H9 (cell line): ENCODE data around the gene ABCF2. TPM values are rescaled to one million over a fixed set of nuclear protein-coding genes. Genes with fewer than 3 reads are reported as not detected.

Experiments
- DNase-seq: peaks from one replicate; pipeline ENCODE4 v3.0.0-alpha.2; 2017
- H2AFZ ChIP-seq: one replicate; pipeline ENCODE4 v1.6.1; 2013; ENCODE audit warnings: mild to moderate bottlenecking, low read length, control low read depth, moderate library complexity
- H2AK5ac ChIP-seq: 2 replicates; pipeline ENCODE4 v1.6.1; 2013; ENCODE audit warnings: low read length, control low read depth, mixed read lengths; ENCODE audit not compliant: insufficient read length
- H2BK120ac ChIP-seq: one replicate; pipeline ENCODE4 v1.6.1; 2013; ENCODE audit warnings: low read depth, mild to moderate bottlenecking, low read length, control low read depth, inconsistent platforms; ENCODE audit not compliant: poor library complexity, severe bottlenecking
- H2BK12ac ChIP-seq: 2 replicates; pipeline ENCODE4 v1.6.1; 2013; ENCODE audit warnings: low read length, control low read depth, mixed read lengths, low read depth; ENCODE audit not compliant: insufficient read length
- H2BK15ac ChIP-seq: 2 replicates; pipeline ENCODE4 v1.6.1; 2013; ENCODE audit warnings: low read depth, low read length, control low read depth
- H2BK20ac ChIP-seq: one replicate; pipeline ENCODE4 v1.6.1; 2013; ENCODE audit warnings: low read depth, mild to moderate bottlenecking, low read length, control low read depth, inconsistent platforms; ENCODE audit not compliant: poor library complexity, severe bottlenecking
- H2BK5ac ChIP-seq: 2 replicates; pipeline ENCODE4 v1.6.1; 2013; ENCODE audit warnings: low read length, control low read depth, mixed read lengths; ENCODE audit not compliant: insufficient read length
- H3K14ac ChIP-seq: 2 replicates; pipeline ENCODE4 v1.6.1; 2013; ENCODE audit warnings: low read length, control low read depth; ENCODE audit not compliant: insufficient read depth
- H3K18ac ChIP-seq: 2 replicates; pipeline ENCODE4 v1.6.1; 2013; ENCODE audit warnings: low read depth, mild to moderate bottlenecking, mixed read lengths, low read length, control low read depth; ENCODE audit not compliant: insufficient read length
- H3K23ac ChIP-seq: 2 replicates; pipeline ENCODE4 v1.6.1; 2013; ENCODE audit warnings: low read length, control low read depth, mixed read lengths, low read depth; ENCODE audit not compliant: insufficient read length
- H3K23me2 ChIP-seq: 2 replicates; pipeline ENCODE4 v1.6.1; 2013; ENCODE audit warnings: low read depth, mild to moderate bottlenecking, mixed read lengths, low read length, control low read depth; ENCODE audit not compliant: insufficient read length, poor library complexity, severe bottlenecking
- H3K27ac ChIP-seq: 2 replicates; pipeline ENCODE4 v1.5.1; 2013; ENCODE audit warnings: low read length, control low read depth, mixed read lengths, low read depth; ENCODE audit not compliant: insufficient read length
- H3K27me3 ChIP-seq: 2 replicates; pipeline ENCODE4 v1.6.1; 2013; ENCODE audit warnings: low read length, control low read depth, inconsistent platforms; ENCODE audit not compliant: insufficient read depth
- H3K4ac ChIP-seq: 2 replicates; pipeline ENCODE4 v1.6.1; 2013; ENCODE audit warnings: low read depth, mild to moderate bottlenecking, control low read depth, inconsistent platforms, low read length, moderate library complexity
- H3K4me1 ChIP-seq: 2 replicates; pipeline ENCODE4 v1.6.1; 2013; ENCODE audit warnings: low read length, control low read depth, inconsistent platforms; ENCODE audit not compliant: insufficient read depth
- H3K4me2 ChIP-seq: 2 replicates; pipeline ENCODE4 v1.6.1; 2013; ENCODE audit warnings: low read length, control low read depth, mixed read lengths; ENCODE audit not compliant: insufficient read length, insufficient read depth
- H3K56ac ChIP-seq: 2 replicates; pipeline ENCODE4 v1.6.1; 2013; ENCODE audit warnings: low read depth, mild to moderate bottlenecking, mixed read lengths, low read length, control low read depth; ENCODE audit not compliant: insufficient read length
- H3K79me1 ChIP-seq: 2 replicates; pipeline ENCODE4 v1.6.1; 2013; ENCODE audit warnings: low read depth, mild to moderate bottlenecking, moderate library complexity, low read length, control low read depth, inconsistent platforms; ENCODE audit not compliant: insufficient read depth, poor library complexity, severe bottlenecking
- H3K79me2 ChIP-seq: 2 replicates; pipeline ENCODE4 v1.6.1; 2013; ENCODE audit warnings: low read length, control low read depth, inconsistent platforms; ENCODE audit not compliant: insufficient read depth
- H3K9ac ChIP-seq: 2 replicates; pipeline ENCODE4 v1.6.1; 2013; ENCODE audit warnings: low read length, control low read depth, mixed read lengths; ENCODE audit not compliant: insufficient read length; ENCODE audit errors: extremely low read depth
- H3K9me3 ChIP-seq: one replicate; pipeline ENCODE4 v1.6.1; 2013; ENCODE audit warnings: low read depth, low read length, inconsistent platforms; ENCODE audit not compliant: control insufficient read depth
- H3T11ph ChIP-seq: one replicate; pipeline ENCODE4 v1.6.1; 2013; ENCODE audit warnings: mild to moderate bottlenecking, low read length, control low read depth, inconsistent platforms
- H4K20me1 ChIP-seq: one replicate; pipeline ENCODE4 v1.6.1; 2013; ENCODE audit not compliant: control insufficient read depth, insufficient read length, insufficient read depth
- H4K5ac ChIP-seq: 2 replicates; pipeline ENCODE4 v1.6.1; 2013; ENCODE audit warnings: low read depth, mild to moderate bottlenecking, mixed read lengths, low read length, control low read depth; ENCODE audit not compliant: insufficient read length
- H4K8ac ChIP-seq: replicated peaks from 2 replicates; pipeline ENCODE4 v1.6.1; 2013; ENCODE audit warnings: low read length, control low read depth, mixed read lengths, low read depth; ENCODE audit not compliant: insufficient read length
- H4K91ac ChIP-seq: 2 replicates; pipeline ENCODE4 v1.6.1; 2013; ENCODE audit warnings: low read depth, mild to moderate bottlenecking, moderate library complexity, mixed read lengths, low read length, control low read depth; ENCODE audit not compliant: insufficient read length
- H3K27ac Mint-ChIP-seq, 3 experiments: 2 replicates in 2 of 3; 3 replicates in 1 of 3; pipeline ENCODE4 v1.8.0; 2020 to 2021; ENCODE audit warnings: mixed read lengths in 3 of 3, mild to moderate bottlenecking in 1 of 3, moderate library complexity in 1 of 3
- H3K27me3 Mint-ChIP-seq: 2 replicates; pipeline ENCODE4 v1.8.0; 2021; ENCODE audit warnings: low read depth, mild to moderate bottlenecking, moderate library complexity, mixed read lengths
- H3K36me3 Mint-ChIP-seq, 3 experiments: 2 replicates in 2 of 3; 3 replicates in 1 of 3; pipeline ENCODE4 v1.8.0; 2020 to 2021; ENCODE audit warnings: low read depth in 3 of 3, mixed read lengths in 3 of 3; ENCODE audit not compliant: insufficient read depth in 1 of 3
- H3K4me1 Mint-ChIP-seq, 2 experiments: 2 replicates each; pipeline ENCODE4 v1.8.0; 2020; ENCODE audit warnings: mixed read lengths in 2 of 2
- H3K4me3 Mint-ChIP-seq, 2 experiments: 2 replicates in 1 of 2; 3 replicates in 1 of 2; pipeline ENCODE4 v1.8.0; 2020 to 2021; ENCODE audit warnings: mild to moderate bottlenecking in 2 of 2, mixed read lengths in 2 of 2, moderate library complexity in 1 of 2
- H3K9me3 Mint-ChIP-seq, 2 experiments: 2 replicates in 1 of 2; 3 replicates in 1 of 2; pipeline ENCODE4 v1.8.0; 2020; ENCODE audit warnings: mild to moderate bottlenecking in 2 of 2, mixed read lengths in 2 of 2, moderate library complexity in 1 of 2
- WGBS: extraction: QIAGEN DNeasy Blood & Tissue Kit; methylation state at CpG from one replicate; pipeline ENCODE4 v1.1.7; 2013; ENCODE audit warnings: missing lambda C conversion rate, low lambda C conversion rate, mixed read lengths; ENCODE audit not compliant: insufficient read length; ENCODE audit errors: extremely low coverage; 5-methylcytosine and 5-hydroxymethylcytosine counted together
- total RNA-seq: library from RNA; stranded (reverse); gene quantifications from 2 replicates; pipeline ENCODE4 v1.2.1, GENCODE V29; 2021
- TF ChIP-seq, protein P1 (sequence below): fragments of 200-600 bp; sonication (generic); conservative IDR thresholded peaks from 3 replicates; pipeline ENCODE4 v1.8.0; 2021; ENCODE audit warnings: antibody characterized with exemption, mild to moderate bottlenecking

The ABCF2 gene
- total RNA-seq, 1 experiment from 2014 or later, result 70.1 TPM

DNA sequence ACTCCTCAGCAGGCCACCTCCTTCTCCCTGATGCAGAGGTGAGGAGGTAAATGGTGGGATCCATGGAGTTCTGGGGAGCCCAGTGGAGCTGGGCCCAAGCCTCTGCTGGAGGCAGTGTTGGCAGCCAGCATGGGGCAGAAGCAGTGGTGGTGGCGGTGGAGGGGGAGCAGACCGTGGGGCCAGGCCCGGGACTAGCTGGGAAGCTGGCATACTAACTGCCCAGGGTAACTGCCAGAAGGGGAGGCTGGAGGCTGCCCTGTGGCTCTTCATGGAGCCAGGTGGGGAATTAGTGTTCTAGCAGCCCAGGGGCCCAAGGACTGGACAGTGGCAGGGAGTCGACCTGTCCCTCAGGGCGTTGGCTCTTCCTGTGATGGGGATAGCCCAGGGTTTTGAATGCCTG lies 37.6 kb upstream of the ABCF2 start:
- Histone ChIP-seq H4K20me1 (no peaks in the 10 kb centered on the region), H3K9ac (no peak overlapping the region), H4K91ac (no peak overlapping the region), H2AFZ (no peak overlapping the region), H3K56ac (no peak overlapping the region), H3K4ac (no peak overlapping the region), H2BK15ac (no peak overlapping the region), H3K9me3 (no peaks in the 10 kb centered on the region), H3K27ac (no peak overlapping the region), H2AK5ac (no peak overlapping the region), H3K4me2 (no peak overlapping the region), H3K4me1 (no peaks in the 10 kb centered on the region), H2BK12ac (no peak overlapping the region), H2BK20ac (no peak overlapping the region), H4K8ac (no peak overlapping the region), H2BK5ac (no peak overlapping the region), H3K79me2 (no peaks in the 10 kb centered on the region), H3K27me3 (no peaks in the 10 kb centered on the region), H3K79me1 (no peaks in the 10 kb centered on the region), H4K5ac (no peak overlapping the region), H3T11ph (no peak overlapping the region), H2BK120ac (no peak overlapping the region), H3K23me2 (no peaks in the 10 kb centered on the region), H3K18ac (no peak overlapping the region), H3K14ac (no peak overlapping the region), H3K23ac (no peak overlapping the region)
- TF ChIP-seq, protein P1, sequence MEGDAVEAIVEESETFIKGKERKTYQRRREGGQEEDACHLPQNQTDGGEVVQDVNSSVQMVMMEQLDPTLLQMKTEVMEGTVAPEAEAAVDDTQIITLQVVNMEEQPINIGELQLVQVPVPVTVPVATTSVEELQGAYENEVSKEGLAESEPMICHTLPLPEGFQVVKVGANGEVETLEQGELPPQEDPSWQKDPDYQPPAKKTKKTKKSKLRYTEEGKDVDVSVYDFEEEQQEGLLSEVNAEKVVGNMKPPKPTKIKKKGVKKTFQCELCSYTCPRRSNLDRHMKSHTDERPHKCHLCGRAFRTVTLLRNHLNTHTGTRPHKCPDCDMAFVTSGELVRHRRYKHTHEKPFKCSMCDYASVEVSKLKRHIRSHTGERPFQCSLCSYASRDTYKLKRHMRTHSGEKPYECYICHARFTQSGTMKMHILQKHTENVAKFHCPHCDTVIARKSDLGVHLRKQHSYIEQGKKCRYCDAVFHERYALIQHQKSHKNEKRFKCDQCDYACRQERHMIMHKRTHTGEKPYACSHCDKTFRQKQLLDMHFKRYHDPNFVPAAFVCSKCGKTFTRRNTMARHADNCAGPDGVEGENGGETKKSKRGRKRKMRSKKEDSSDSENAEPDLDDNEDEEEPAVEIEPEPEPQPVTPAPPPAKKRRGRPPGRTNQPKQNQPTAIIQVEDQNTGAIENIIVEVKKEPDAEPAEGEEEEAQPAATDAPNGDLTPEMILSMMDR, result no peak
- Mint-ChIP-seq H3K9me3 (no peaks in the 10 kb centered on the region; a peak in 1 of 5 replicates), H3K4me3 (no peak overlapping the region), H3K4me1 (peaks cover 4 to 5% of the 10 kb centered on the region in 2 experiments), H3K27me3 (peaks cover 59% of the 10 kb centered on the region), H3K27ac (no peak overlapping the region), H3K36me3 (no peaks in the 10 kb centered on the region; a peak in 1 of 7 replicates)
- no CpG with 5 or more reads among the region's 5 CpGs for WGBS
- DNase-seq, result no peak
